Left forelimb (tissue), 1 donor: ENCODE results near the gene RABGEF1.
"Not testable (repeated sequence)": the region's sequence is repeated elsewhere in the genome, so short reads cannot be mapped to it uniquely, and the experiment has no call there.

Experiments
- DNase-seq: peaks from one replicate; pipeline ENCODE4 v3.0.0-alpha.2; 2018; ENCODE audit warnings: low spot score

Gene RABGEF1

DNA sequence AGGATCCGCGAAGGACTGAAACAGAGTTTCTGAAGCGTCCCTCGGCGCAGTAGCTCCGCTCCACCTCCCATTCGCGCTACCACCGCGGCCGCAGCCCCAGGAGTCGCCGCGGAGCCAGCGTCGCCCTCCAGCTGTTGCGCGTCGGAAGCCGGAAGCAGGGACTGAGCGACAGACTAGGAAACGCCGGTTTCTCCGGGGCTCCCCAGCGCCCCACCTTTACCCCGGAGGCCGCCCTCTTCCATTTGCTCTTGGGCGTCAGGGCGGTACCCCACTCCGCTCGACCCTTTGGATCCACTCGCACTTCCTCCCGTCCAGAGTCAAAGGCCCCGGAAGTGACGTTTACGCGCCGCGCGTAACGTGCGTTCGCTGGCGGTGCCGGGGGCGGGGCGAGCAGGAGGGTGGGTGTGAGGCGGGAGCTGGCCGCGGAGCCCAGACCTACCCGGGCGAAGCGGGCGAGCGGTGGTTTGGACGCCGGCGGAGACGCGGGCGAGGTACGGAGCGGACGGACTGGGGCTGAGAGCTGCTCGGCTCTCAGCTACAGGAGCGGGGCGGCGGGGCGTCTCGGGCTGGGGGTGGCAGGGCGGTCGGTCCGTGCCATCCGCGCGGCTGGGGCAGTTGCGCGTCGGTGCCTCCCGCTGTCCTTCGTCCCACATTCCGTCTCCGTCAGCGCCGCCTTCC is at the start of gene RABGEF1:
TSS of gene RABGEF1 (plus strand) at position 432 of the 678 bp plus-strand sequence. CDS start 31,167 bp downstream, outside the sequence.
- DNase-seq = peak; percentile 98

DNA sequence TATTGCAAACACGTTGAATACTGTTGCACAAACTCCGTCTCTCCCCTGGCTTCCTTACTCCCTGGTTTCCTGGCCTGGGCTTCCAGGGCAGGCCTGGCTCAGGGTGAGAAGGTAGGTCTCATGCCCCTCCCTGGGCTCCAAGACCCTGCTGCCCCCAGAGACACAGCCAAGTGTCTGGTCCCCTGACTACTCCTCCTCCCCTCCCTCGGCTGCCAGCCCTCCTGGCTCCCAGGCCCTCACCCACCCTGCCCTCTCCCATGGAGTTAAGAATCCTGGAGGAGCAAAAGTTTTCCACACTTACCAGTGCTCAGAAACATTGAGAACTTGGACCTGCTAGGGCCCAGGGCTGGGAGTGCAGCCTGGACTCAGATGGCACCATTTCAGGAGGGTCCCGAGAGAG is 47.2 kb upstream of the RABGEF1 start:
- no peak for DNase-seq

DNA sequence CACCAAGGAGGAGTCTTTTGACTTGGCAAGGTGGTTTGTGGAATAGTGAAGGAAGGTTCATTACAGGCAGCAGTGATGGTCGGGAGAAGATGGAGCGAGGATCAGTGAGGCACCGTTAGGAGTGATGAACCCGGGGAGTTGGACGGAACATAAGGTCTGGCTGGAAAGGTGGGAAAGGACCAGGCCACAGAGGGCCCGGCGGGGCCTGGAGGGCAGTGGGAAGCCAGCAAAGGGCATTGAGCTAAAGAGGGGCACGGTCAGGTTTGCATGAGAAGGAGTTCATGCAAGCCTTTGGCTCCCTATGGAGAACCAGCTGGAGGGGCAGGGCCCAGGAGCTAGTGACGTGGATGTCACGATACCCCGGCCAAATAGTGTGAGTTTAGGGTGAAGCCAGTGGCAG is 46.2 kb upstream of the RABGEF1 start:
- DNase-seq = no peak

DNA sequence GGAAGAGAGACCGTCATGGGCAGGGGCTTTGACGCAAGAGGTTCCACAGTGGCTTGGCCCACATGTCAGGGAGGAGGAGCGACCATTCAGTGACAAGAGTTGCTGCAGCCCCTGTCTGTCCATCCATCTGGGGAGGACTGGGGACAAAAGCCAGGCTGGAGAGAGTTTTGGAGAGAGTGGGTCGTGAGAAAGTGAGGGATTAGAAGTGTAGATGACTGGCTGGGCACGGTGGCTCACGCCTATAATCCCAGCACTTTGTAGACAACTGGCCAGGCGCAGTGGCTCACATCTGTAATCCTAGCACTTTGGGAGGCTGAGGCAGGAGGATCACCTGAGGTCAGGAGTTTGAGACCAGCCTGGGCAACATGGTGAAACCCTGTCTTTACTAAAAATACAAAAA is 45.1 kb upstream of the RABGEF1 start:
- not testable (repeated sequence) for DNase-seq

DNA sequence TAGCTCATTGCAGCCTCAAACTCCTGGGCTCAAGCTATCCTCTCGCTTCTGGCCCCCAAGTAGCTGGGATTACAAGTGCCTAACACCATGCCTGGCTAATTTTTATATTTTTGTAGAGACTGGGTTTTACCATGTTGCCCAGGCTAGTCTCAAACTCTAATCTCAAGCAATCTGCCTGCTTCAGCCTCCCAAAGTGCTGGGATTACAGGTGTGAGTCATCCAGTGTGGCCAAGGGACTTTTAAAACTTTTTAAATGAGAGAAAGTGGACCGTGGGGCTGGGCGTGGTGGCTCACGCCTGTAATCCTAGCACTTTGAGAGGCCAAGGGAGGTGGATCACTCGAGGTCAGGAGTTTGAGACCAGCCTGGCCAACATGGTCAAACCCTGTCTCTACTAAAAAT is 44.4 kb upstream of the RABGEF1 start:
- not testable (repeated sequence) for DNase-seq

DNA sequence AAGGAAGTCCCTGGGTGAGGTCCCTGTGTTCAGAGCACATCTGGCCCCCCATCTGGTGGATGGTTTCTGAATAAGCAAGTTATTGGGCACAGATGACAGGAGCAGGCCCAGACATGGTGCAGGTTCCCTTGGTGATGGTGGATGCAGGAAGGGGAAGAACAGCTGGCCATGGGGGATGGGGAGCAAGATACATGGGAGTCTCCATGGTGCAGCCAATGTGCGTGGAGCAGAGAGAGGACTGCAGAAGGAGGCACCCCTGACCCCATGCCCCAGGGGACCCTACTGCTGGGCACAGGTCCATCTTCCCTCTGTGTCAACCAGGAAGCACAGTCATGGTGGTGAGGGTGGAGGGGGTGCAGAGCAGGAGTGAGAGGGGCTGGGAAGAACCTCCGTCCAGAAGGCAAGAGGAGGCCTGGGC is 43.8 kb upstream of the RABGEF1 start:
- DNase-seq = no peak

DNA sequence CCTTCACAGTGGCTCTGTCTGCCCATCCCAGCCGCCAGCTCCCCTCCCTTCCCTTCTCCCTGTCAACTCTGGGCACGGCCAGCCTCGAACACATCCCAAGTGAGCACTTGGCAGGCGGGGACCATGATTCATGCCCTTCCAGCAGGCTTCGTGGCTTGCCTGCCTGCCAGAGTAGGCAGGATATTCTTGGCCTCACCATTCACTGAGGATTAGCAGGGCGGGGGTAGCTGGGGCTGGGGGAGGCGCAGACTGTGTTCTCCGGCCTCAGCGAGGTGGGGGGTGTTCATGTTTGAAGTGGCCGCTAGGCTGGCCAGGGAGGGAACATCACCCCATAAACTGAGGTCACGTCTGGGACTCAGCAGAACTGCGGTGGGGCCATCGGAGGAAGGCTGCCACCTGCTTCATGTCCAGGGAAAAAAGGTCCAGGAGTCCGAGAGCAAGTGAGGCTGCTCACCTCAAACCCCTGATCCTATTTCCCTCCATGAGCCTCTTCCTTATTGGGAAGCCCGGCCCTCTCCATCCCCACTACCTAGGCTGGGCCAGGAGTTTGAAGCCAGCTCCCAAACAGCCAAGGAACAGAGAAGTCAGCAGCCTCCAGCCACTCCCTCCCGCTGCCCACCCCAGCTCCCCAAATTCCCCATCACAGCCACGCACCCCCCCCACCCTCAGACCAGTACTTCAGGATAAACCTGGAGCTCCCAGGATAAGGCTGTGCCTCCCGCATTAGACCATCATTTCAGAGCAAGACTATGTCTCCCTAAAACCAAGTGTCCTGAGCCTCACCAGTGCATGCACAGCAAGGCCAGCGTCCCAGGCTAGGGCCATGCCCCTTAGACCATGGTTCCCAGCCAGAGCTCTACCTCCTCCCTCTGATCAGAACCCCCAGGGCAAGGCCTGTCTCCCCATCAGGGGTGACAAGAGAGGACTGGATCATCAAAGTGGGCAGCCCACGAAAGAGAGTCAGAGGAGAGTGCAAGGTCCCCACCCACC is 42.8 kb upstream of the RABGEF1 start:
- no peak for DNase-seq

DNA sequence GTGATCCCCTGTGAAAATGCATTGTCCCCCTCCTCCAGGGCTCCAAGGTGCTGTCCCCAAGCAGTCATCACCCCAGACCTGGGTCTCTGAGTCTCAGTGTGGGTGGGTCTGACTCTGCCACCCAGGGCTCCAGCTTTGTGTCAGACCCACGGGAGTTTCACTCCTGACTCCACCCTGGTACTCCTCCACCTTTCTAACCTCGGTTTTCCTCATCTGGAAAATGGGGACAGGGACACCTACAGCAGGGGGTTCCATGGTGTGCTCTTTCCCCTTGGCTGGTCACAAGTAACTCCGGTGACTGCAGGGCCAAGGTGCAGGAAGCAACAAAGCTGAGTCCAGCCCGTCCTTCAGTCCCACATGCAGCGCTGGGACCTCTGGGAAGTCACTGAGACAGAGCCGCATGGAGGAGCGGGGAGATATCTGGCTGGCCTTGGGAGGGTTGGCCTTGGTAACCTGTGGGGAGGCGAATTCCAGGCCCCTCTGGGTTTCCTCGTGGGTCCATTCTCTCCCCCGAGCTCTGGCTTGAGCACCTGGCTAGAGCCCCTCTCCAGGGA is 41.8 kb upstream of the RABGEF1 start:
- no peak for DNase-seq

DNA sequence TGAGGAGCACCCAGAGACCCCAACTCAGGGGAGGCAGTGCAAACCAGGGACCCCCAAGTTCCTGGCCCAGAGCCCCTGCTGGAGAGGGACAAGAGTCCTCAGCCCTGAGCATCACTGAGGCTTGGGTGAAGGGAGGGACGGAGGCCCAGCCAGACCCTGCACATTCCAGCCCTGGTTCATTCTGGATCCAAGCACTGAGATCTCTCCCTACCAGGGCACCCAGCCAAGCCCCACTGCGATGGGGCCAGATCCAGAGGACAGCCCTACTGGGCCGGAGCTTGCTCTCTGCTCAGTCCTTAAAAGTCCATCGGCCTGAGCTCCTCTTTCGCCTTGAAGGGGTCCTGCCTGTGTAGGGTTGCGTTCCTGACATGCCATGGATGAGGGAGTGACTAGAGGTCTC is 40.5 kb upstream of the RABGEF1 start:
- no peak for DNase-seq

DNA sequence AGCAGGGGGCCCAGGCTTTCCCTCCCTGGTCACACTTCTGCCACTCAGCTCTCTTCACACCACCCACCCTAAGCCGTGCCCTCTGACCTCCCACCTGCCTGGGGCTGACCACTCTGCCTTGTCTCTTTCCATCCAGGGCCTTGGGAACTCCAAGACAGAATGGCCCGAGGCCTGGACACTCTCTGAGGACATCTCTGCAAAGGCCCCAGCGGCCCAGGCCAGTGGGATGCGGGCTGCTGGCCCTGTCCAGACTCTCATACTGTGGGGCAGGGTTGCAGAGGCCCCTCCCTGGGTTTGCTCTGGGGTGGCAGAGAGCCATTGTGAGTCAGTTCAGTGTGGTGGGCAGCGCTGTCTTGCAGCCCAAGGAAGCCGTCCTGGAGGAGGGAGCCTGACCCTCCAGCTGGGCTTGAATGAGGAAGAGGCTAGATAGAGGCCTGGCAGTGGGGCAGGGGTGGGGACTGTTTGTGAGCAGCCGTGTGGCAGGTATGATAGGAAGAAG is 39.9 kb upstream of the RABGEF1 start:
- no peak for DNase-seq

DNA sequence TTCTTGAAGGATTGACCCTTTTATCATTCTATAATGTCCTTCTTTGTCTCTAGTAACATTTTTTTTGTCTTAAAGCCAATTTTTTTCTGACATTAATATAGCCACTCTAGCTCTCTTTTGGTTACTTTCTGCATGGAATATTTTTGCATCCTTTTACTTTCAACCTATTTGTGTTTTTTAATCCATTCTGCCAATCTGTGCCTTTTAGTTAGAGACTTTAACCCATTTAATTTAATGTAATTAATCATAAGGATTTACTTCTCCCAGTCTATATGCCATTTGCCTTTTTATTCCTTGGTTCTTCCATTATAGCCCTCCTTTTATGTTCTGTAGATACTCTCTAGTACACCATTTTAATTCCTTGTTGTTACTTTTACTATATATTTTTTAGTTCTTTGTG is 32.7 kb upstream of the RABGEF1 start:
- DNase-seq = no peak

DNA sequence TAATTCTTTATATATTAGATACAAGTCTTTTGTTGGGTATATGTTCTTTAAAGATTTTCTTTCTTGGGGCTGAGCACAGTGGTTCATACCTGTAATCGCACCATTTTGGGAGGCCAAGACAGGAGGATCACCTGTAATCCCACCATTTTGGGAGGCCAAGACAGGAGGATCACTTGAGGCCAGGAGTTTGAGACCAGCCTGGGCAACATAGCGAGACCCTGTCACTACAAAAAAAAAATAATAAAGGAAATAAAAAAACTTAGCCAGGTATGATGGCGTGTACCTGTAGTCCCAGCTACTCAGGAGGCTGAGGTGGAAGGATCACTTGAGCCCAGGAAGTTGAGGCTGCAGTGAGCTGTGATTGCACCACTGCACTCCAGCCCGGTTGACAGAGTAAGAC is 29.8 kb upstream of the RABGEF1 start:
- not testable (repeated sequence) for DNase-seq

DNA sequence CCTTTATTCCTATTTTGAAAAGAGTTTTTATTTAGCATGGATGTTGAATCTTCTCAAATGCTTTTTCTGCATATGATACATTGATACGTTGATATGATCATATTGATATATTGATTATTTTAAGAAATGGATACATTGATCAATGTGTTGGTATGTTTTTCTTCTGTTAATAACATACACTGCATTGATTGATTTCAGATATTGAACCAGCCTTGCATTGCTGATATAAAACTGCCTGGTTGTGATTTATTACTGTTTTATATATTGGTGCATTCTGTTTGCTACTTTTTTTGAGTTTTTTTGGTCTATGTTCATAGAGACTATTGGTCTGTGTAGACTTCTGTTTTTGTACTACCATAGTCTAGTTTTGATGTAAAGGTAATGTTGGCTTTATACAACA is 26.8 kb upstream of the RABGEF1 start:
- DNase-seq = no peak

DNA sequence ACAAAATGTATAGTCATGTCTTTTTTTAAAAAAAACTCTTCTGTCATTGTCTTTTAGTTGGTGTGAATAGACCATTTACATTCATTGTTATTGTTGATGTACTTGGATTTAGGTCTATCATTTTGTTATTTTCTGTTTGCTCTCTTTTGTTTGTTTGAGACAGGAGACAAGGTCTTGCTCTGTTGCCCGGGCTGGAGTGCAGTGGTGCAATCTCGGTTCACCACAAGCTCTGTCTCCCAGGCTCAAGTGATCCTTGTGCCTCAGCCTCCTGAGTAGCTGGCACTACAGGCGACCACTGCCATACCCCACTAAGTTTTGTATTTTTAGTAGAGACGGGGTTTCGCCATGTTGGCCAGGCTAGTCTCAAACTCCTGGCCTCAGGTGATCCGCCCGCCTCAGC is 23.9 kb upstream of the RABGEF1 start:
- DNase-seq = not testable (repeated sequence)

DNA sequence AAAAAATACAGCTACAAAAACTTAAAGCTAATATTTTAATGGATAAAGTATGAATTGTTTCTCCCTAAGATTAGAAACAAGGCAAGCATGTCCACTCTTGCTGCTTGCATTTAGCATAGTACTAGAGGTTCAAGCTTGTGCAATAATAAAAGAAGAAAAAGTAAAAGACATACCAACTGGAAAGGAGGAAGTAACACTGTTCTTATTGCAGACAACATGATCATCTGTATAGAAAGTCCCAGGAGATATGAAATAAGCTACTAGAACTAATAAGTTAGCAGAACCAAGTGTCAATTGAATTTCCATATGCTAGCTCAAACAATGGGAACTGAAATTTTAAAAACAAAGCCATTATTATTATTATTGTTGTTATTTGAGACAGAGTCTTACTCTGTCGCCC is 20.0 kb upstream of the RABGEF1 start:
- no peak for DNase-seq

DNA sequence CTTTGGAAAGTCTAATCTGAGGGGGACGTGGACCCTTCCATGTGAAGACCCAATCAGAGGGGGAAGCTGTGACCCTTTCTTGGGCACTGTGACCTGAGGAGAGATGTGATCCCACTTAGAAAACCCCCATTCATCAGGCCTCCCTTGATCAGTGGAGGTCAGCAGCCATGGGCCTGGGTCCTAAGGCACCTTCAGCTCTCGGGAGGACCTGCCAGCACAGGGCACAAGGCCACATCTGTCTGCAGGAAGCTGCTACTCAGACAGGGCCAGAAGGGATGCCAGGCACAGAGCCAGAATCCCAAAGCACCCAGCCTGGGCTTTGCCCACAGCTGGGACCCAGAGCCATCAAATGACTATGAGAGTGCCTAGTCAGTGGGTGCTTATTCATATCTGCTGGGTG is 14.7 kb upstream of the RABGEF1 start:
- no peak for DNase-seq

DNA sequence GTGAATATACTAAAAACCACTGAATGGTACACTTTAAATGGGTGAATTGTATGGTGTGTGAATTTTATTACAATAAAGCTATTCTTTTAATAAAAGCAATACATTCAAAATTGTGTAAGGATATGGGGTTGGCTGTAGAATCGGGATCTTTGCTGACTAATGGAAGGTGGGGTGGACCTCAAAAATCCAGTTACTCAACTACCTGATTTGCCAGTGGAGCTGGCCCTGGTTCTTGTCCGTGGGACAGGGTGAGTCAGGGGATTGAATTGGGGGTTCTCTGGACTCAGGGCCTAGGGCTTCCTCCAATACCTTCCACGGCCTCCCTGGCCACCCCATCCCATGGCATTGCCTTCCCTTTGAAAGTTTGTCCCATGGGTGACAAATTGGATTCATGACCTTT is 13.5 kb upstream of the RABGEF1 start:
- no peak for DNase-seq

DNA sequence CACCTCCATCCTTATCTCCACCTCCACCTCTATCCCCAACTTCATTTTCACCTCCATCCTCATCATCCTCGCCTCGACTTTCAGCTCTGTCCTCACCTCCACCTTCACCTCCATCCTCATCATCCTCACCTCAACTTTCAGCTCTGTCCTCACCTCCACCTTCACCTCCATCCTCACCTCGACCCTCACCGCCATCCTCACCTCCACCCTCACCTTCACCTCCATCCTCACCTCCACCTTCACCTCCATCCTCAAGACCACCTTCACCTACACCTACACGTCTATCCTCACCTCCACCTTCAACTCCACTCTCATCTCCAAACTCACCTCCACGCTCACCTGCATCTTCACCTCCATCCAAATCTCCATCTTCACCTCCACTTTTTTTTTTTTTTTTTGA is 12.0 kb upstream of the RABGEF1 start:
- DNase-seq = no peak

DNA sequence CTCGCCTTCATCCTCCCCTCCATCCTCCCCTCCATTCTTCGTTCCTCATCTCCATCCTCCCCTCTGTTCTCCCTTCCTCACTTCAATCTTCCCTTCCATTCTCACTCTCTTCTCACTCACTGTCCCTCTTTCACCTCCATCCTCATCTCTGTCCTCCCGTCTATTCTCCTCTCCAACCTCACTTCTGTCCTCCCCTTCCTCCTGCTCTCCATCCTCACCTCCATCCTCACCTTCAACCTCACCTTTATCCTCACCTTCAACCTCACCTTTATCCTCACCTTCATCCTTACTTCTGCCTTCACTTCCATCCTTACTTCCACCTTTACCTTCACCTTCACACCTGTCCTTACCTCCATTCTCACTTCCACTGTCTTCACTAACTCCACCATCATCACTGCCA is 11.3 kb upstream of the RABGEF1 start:
- DNase-seq = no peak

DNA sequence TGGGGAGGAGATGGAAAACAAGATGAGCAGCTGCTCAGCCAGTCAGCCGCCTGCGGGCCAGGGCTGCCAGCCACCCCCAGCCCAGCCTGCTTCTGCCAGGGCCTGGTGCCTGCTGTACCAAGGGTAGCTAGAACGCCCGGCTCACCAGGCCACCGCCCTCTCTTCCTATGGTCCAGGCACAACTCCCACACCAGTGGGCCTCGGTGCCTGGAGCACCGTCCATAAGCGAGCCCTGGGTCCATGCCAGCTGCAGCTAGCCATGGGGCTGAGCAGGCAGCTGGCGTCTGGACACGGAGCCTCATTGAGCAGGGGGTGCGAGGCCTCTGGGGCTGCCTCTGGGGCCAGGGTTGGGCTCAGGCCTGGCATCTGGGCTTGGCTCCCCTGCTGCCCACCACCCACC is 8.5 kb upstream of the RABGEF1 start:
- no peak for DNase-seq

DNA sequence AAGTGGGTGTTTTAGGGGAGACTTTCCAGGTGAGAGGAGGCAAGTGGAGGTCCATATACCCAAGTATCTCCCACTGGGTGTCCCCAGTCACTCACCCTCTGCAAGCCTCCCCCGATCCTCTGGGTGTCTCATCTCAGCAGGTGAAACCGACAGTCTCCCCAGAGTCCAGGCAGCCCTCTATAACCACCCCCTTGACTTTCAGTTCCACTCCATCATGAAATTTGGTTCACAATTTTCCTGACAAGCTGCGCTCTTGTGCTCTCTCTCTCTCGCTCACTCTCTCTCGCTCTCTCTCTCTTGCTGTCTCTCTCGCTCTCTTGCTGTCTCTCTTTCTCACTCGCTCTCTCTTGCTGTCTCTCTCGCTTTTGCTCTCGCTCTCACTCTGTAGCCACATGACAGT is 8.1 kb upstream of the RABGEF1 start:
- DNase-seq = no peak

DNA sequence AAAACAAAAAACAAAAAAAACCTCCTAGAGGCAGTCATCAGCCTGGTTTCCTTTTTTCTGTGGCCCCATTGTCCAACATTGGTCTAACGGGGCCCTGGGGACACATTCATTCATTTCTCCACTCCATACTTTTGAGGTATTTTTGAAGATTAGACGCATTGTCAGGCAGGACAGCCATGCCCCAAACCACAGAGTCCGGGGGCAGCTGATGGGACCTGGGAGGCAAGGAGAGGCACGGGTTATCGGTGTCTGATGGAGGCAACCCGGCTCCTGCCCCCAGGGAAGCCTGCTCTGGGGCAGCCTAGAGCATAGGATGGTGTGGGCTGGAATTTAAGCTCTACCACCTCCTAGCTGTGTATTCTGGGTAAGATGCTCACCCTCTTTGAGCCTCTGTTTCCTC is 6.5 kb upstream of the RABGEF1 start:
- DNase-seq = no peak

DNA sequence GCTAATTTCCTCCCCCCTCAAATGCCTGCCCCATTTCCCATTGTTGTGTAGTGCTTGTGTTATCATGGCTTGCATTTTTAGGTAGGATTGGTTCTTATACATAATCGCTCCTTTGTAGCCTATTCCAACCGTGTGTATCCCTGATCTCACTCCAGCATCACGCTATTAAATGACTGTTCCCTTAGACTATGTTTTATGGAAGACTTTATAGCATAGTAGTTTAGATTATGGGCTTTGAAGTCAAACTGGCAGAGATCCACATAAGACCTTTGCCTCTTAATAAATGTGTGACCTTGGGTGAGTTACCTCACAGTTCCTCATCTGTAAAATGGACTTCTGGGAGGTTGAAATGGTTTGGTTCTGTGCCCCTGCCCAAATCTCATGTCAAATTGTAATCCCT is 5.4 kb upstream of the RABGEF1 start:
- DNase-seq = no peak
